SK-N-SH treated with all-trans-retinoic acid at 6 μM for 48 hours (cell line): Measurements from ENCODE around the gene PPM1H.

Experiments used
- ATAC-seq: fragments of 200-7000 bp; cut with Tn5 transposase; 3 replicates; pipeline ENCODE4 v1.9.1; 2020; ENCODE audit warnings: mild to moderate bottlenecking, moderate library complexity
- ARNTL ChIP-seq: fragments of 450-650 bp; formaldehyde crosslinking; IDR thresholded peaks from 2 replicates; pipeline ENCODE4 v1.5.0; 2020; ENCODE audit warnings: low read depth, mild to moderate bottlenecking, moderate library complexity, borderline replicate concordance
- BACH2 ChIP-seq: fragments of 250-450 bp; sonication (Bioruptor Pico); IDR thresholded peaks from 2 replicates; pipeline ENCODE4 v1.9.0; 2021; ENCODE audit warnings: mild to moderate bottlenecking, borderline replicate concordance
- CSDC2 ChIP-seq: fragments of 250-450 bp; sonication (Bioruptor Pico); IDR thresholded peaks from 2 replicates; pipeline ENCODE4 v1.5.0; 2020; ENCODE audit warnings: mild to moderate bottlenecking, moderate library complexity
- ESRRG ChIP-seq: fragments of 250-450 bp; sonication (Bioruptor Pico); IDR thresholded peaks from 2 replicates; pipeline ENCODE4 v1.6.1; 2021; ENCODE audit warnings: mild to moderate bottlenecking
- GLIS3 ChIP-seq: fragments of 250-450 bp; sonication (Bioruptor Pico); IDR thresholded peaks from 2 replicates; pipeline ENCODE4 v1.5.0; 2020; ENCODE audit warnings: mild to moderate bottlenecking, moderate library complexity
- ISL1 ChIP-seq: fragments of 250-450 bp; sonication (Bioruptor Pico); IDR thresholded peaks from 2 replicates; pipeline ENCODE4 v2.1.2; 2022; ENCODE audit warnings: mild to moderate bottlenecking, moderate library complexity
- OSR1 ChIP-seq: fragments of 250-450 bp; sonication (Bioruptor Pico); IDR thresholded peaks from 2 replicates; pipeline ENCODE4 v1.8.0; 2022; ENCODE audit warnings: moderate library complexity, mild to moderate bottlenecking, inconsistent platforms
- RARB ChIP-seq: fragments of 250-450 bp; sonication (Bioruptor Pico); IDR thresholded peaks from 2 replicates; pipeline ENCODE4 v1.8.0; 2021; ENCODE audit warnings: mild to moderate bottlenecking, moderate library complexity
- TOX ChIP-seq: fragments of 250-450 bp; sonication (Bioruptor Pico); IDR thresholded peaks from 2 replicates; pipeline ENCODE4 v1.8.0; 2021; ENCODE audit warnings: mild to moderate bottlenecking, moderate library complexity, borderline replicate concordance
- ZC3H10 ChIP-seq: fragments of 250-450 bp; sonication (Bioruptor Pico); IDR thresholded peaks from 2 replicates; pipeline ENCODE4 v1.5.1; 2021; ENCODE audit warnings: mild to moderate bottlenecking, moderate library complexity
- ZFP3 ChIP-seq: fragments of 250-450 bp; sonication (Bioruptor Pico); IDR thresholded peaks from 2 replicates; pipeline ENCODE4 v1.5.0; 2020; ENCODE audit warnings: mild to moderate bottlenecking, moderate library complexity
- ZFP30 ChIP-seq: fragments of 450-650 bp; formaldehyde crosslinking; IDR thresholded peaks from 2 replicates; pipeline ENCODE4 v1.5.0; 2022; ENCODE audit warnings: mild to moderate bottlenecking, moderate library complexity
- ZNF565 ChIP-seq: fragments of 450-650 bp; formaldehyde crosslinking; conservative IDR thresholded peaks from 2 replicates; pipeline ENCODE4 v1.5.0; 2020; ENCODE audit warnings: low read depth, mild to moderate bottlenecking, moderate library complexity
- ZNF70 ChIP-seq: fragments of 450-650 bp; formaldehyde crosslinking; IDR thresholded peaks from 2 replicates; pipeline ENCODE4 v1.5.0; 2020; ENCODE audit warnings: mild to moderate bottlenecking, moderate library complexity
- TF ChIP-seq, protein P1 (sequence below): fragments of 250-450 bp; sonication (Bioruptor Pico); IDR thresholded peaks from 2 replicates; pipeline ENCODE4 v1.5.1; 2020; ENCODE audit warnings: low read depth, mild to moderate bottlenecking, moderate library complexity
- TF ChIP-seq, protein P2 (sequence below): fragments of 250-450 bp; sonication (Bioruptor Pico); IDR thresholded peaks from 2 replicates; pipeline ENCODE4 v1.5.0; 2020; ENCODE audit warnings: mild to moderate bottlenecking, moderate library complexity
- TF ChIP-seq, protein P3 (sequence below): fragments of 250-450 bp; sonication (Bioruptor Pico); IDR thresholded peaks from 2 replicates; pipeline ENCODE4 v1.5.1; 2021; ENCODE audit warnings: mild to moderate bottlenecking, moderate library complexity
- TF ChIP-seq, protein P4 (sequence below): fragments of 250-450 bp; sonication (Bioruptor Pico); IDR thresholded peaks from 2 replicates; pipeline ENCODE4 v1.8.0; 2021; ENCODE audit warnings: low read depth, mild to moderate bottlenecking, moderate library complexity, borderline replicate concordance

The PPM1H gene

DNA sequence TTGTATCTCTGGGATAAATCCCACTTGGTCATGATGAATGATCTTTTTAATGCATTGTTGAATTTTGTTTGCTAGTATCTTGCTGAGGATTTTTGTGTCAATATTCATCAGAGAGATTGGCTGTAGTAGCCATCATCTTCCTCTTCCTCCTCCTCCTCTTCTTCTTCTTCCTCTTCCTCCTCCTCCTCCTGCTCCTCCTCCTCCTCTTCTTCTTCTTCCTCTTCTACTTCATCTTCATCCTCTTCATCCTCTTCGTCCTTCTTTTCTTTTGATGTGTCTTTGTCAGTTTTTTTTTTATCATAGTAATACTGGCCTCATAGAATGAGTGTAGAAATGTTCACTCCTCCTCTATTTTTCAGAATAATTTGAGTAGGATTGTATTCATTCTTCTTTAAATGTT lies 15.4 kb upstream of the PPM1H start:
- no peak for ATAC-seq
- TF ChIP-seq, protein P1, sequence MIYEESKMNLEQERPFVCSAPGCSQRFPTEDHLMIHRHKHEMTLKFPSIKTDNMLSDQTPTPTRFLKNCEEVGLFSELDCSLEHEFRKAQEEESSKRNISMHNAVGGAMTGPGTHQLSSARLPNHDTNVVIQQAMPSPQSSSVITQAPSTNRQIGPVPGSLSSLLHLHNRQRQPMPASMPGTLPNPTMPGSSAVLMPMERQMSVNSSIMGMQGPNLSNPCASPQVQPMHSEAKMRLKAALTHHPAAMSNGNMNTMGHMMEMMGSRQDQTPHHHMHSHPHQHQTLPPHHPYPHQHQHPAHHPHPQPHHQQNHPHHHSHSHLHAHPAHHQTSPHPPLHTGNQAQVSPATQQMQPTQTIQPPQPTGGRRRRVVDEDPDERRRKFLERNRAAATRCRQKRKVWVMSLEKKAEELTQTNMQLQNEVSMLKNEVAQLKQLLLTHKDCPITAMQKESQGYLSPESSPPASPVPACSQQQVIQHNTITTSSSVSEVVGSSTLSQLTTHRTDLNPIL, result no peak
- no peak for TF ChIP-seq ZFP30 (CRISPR knock-in tag)
- TF ChIP-seq ZNF70 (CRISPR knock-in tag), result no peak
- TF ChIP-seq OSR1 (CRISPR knock-in tag), result no peak
- TF ChIP-seq ZNF565 (CRISPR knock-in tag), result no peak
- TF ChIP-seq ARNTL, result no peak
- TF ChIP-seq, protein P2, sequence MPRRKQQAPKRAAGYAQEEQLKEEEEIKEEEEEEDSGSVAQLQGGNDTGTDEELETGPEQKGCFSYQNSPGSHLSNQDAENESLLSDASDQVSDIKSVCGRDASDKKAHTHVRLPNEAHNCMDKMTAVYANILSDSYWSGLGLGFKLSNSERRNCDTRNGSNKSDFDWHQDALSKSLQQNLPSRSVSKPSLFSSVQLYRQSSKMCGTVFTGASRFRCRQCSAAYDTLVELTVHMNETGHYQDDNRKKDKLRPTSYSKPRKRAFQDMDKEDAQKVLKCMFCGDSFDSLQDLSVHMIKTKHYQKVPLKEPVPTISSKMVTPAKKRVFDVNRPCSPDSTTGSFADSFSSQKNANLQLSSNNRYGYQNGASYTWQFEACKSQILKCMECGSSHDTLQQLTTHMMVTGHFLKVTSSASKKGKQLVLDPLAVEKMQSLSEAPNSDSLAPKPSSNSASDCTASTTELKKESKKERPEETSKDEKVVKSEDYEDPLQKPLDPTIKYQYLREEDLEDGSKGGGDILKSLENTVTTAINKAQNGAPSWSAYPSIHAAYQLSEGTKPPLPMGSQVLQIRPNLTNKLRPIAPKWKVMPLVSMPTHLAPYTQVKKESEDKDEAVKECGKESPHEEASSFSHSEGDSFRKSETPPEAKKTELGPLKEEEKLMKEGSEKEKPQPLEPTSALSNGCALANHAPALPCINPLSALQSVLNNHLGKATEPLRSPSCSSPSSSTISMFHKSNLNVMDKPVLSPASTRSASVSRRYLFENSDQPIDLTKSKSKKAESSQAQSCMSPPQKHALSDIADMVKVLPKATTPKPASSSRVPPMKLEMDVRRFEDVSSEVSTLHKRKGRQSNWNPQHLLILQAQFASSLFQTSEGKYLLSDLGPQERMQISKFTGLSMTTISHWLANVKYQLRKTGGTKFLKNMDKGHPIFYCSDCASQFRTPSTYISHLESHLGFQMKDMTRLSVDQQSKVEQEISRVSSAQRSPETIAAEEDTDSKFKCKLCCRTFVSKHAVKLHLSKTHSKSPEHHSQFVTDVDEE (CRISPR knock-in tag), result no peak
- no peak for TF ChIP-seq GLIS3 (CRISPR knock-in tag)
- TF ChIP-seq, protein P3, sequence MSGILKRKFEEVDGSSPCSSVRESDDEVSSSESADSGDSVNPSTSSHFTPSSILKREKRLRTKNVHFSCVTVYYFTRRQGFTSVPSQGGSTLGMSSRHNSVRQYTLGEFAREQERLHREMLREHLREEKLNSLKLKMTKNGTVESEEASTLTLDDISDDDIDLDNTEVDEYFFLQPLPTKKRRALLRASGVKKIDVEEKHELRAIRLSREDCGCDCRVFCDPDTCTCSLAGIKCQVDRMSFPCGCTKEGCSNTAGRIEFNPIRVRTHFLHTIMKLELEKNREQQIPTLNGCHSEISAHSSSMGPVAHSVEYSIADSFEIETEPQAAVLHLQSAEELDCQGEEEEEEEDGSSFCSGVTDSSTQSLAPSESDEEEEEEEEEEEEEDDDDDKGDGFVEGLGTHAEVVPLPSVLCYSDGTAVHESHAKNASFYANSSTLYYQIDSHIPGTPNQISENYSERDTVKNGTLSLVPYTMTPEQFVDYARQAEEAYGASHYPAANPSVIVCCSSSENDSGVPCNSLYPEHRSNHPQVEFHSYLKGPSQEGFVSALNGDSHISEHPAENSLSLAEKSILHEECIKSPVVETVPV, result no peak
- TF ChIP-seq RARB (CRISPR knock-in tag), result no peak
- TF ChIP-seq ZC3H10 (CRISPR knock-in tag), result no peak
- no peak for TF ChIP-seq CSDC2
- TF ChIP-seq ESRRG, result no peak
- TF ChIP-seq, protein P4, sequence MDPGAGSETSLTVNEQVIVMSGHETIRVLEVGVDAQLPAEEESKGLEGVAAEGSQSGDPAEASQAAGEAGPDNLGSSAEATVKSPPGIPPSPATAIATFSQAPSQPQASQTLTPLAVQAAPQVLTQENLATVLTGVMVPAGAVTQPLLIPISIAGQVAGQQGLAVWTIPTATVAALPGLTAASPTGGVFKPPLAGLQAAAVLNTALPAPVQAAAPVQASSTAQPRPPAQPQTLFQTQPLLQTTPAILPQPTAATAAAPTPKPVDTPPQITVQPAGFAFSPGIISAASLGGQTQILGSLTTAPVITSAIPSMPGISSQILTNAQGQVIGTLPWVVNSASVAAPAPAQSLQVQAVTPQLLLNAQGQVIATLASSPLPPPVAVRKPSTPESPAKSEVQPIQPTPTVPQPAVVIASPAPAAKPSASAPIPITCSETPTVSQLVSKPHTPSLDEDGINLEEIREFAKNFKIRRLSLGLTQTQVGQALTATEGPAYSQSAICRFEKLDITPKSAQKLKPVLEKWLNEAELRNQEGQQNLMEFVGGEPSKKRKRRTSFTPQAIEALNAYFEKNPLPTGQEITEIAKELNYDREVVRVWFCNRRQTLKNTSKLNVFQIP (CRISPR knock-in tag), result no peak
- TF ChIP-seq ISL1 (CRISPR knock-in tag), result no peak
- no peak for TF ChIP-seq ZFP3 (CRISPR knock-in tag)
- TF ChIP-seq BACH2, result no peak

DNA sequence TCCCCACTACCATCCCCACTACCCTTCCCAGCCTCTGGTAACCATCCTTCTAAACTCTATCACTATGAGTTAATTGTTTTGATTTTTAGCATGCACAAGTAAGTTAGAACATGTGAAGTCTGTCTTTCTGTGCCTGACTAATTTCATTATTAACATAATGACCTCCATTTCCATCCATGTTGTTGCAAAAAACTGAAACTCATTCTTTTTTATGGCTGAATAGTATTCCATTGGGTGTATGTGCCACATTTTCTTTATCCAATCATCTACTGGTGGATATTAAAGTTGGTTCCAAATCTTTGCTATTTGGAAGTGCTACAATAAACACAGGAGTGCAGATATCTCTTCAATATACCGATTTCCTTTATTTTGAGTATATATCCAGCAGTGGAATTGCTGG lies 13.2 kb upstream of the PPM1H start:
- no peak for ATAC-seq
- TF ChIP-seq ESRRG, result no peak
- TF ChIP-seq, protein P1, result no peak
- TF ChIP-seq CSDC2, result no peak
- TF ChIP-seq ZFP30 (CRISPR knock-in tag), result no peak
- TF ChIP-seq, protein P2 (CRISPR knock-in tag), result no peak
- TF ChIP-seq, protein P4 (CRISPR knock-in tag), result no peak
- TF ChIP-seq TOX (CRISPR knock-in tag), result no peak
- TF ChIP-seq, protein P3, result no peak
- no peak for TF ChIP-seq ISL1 (CRISPR knock-in tag)
- no peak for TF ChIP-seq ZC3H10 (CRISPR knock-in tag)
- no peak for TF ChIP-seq GLIS3 (CRISPR knock-in tag)
